MM.1S (cell line): ENCODE results near the gene LRRC4C.

ENCODE experiments used
- CTCF ChIP-seq: fragments of 300-600 bp; sonication (generic); IDR thresholded peaks from 2 replicates; pipeline ENCODE4 v1.5.1; 2016; ENCODE audit warnings: antibody characterized with exemption, low read length, mixed read lengths
- EZH2 ChIP-seq: fragments of 300-600 bp; sonication (generic); optimal IDR thresholded peaks from 2 replicates; pipeline ENCODE3; 2017; ENCODE audit warnings: low read depth, mild to moderate bottlenecking, antibody characterized with exemption, low read length, mixed read lengths
- EZH2phosphoT487 ChIP-seq: fragments of 300-600 bp; sonication (generic); IDR thresholded peaks from 2 replicates; pipeline ENCODE4 v1.6.1; 2018; ENCODE audit warnings: antibody characterized with exemption, low read length

GRCh38 chr11:41146326-41146725 lies 313.1 kb downstream of the LRRC4C start:
- TF ChIP-seq CTCF (no peak), EZH2 (no peak), EZH2phosphoT487 (no peak)
